ENCODE data around the gene ADAMTS12. TPM values are rescaled to one million over a fixed set of nuclear protein-coding genes. Genes with fewer than 3 reads are reported as not detected.

ADAMTS12 gene
- total RNA-seq, 4 donors from 2014 or later: 0.49 to 3.1 (median 2.5) TPM

DNA sequence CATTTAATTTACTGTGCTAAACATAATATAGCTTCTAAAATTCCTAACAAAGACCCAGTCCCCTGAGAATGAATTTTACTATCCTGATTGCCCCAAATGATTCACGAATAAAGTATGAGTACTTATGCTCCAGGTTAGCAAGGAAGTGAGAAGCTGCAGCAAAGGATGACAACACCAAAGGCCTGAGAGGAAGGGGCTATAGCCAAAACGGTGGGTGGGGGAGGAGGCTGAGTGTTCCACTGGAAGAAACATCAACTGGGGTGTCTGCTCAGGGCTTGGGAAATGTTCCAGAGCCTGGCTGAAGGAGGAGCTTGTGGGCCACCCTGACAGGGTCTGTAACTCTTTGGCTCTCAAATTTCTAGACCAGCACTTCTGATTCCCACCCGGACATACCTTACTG is 157.3 kb downstream of the ADAMTS12 start:
- Histone ChIP-seq H3K36me3 (no peaks in the 10 kb centered on the region), H3K27ac (no peak overlapping the region), H3K4me1 (no peaks in the 10 kb centered on the region), H3K27me3 (no peaks in the 10 kb centered on the region), H3K4me3 (no peak overlapping the region), H3K9me3 (no peaks in the 10 kb centered on the region)
- ATAC-seq (no peak), DNase-seq (no peak)
- intact Hi-C loops (cut with DNase I; ENCODE audit: low total_unique reads) (no loop called here), in situ Hi-C loops (cut with MboI; ENCODE audit: low sequenced_read_pairs in 4 of 4) (no loop called here)
- TF ChIP-seq, protein P1, sequence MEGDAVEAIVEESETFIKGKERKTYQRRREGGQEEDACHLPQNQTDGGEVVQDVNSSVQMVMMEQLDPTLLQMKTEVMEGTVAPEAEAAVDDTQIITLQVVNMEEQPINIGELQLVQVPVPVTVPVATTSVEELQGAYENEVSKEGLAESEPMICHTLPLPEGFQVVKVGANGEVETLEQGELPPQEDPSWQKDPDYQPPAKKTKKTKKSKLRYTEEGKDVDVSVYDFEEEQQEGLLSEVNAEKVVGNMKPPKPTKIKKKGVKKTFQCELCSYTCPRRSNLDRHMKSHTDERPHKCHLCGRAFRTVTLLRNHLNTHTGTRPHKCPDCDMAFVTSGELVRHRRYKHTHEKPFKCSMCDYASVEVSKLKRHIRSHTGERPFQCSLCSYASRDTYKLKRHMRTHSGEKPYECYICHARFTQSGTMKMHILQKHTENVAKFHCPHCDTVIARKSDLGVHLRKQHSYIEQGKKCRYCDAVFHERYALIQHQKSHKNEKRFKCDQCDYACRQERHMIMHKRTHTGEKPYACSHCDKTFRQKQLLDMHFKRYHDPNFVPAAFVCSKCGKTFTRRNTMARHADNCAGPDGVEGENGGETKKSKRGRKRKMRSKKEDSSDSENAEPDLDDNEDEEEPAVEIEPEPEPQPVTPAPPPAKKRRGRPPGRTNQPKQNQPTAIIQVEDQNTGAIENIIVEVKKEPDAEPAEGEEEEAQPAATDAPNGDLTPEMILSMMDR (IDR thresholded peaks at IDR 0.05 in 4 of 5, conservative IDR thresholded peaks at IDR 0.05 in 1 of 5): no peak
- no peak for TF ChIP-seq POLR2A (IDR thresholded peaks at IDR 0.05)

DNA sequence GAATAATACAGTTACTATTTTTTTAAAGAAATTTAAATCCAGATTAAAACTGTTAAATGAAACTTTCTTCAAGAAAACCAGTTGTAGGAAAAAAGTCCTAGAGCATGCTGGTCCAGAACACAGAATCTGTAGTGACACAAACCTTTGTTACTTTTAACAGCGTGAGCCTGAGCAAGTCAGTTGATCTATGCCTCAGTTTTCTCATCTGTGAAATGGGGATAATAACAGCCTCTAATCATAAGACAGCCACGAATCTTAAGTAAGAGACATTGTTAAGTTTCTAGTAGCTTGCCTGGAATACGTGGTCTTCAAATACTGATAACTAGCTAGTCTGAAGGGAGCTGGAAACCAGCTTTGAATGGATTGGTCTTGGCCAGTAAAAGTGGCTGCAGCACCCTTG is 158.6 kb downstream of the ADAMTS12 start:
- TF ChIP-seq, protein P1 (IDR thresholded peaks at IDR 0.05 in 4 of 5, conservative IDR thresholded peaks at IDR 0.05 in 1 of 5): no peak
- TF ChIP-seq POLR2A (IDR thresholded peaks at IDR 0.05): no peak
- ATAC-seq: no peak
- intact Hi-C loops (cut with DNase I; ENCODE audit: low total_unique reads): no loop called here
- in situ Hi-C loops (cut with MboI; ENCODE audit: low sequenced_read_pairs in 4 of 4): no loop called here
- no peaks in the 10 kb centered on the region for H3K4me1 ChIP-seq
- no peaks in the 10 kb centered on the region for H3K36me3 ChIP-seq
- DNase-seq: no peak
- no peak overlapping the region for H3K27ac ChIP-seq
- no peaks in the 10 kb centered on the region for H3K27me3 ChIP-seq
- H3K4me3 ChIP-seq: no peak overlapping the region
- H3K9me3 ChIP-seq: no peaks in the 10 kb centered on the region

GRCh38 chr5:33726422-33727165 is 165.2 kb downstream of the ADAMTS12 start:
- Histone ChIP-seq H3K27me3 (no peaks in the 10 kb centered on the region), H3K9me3 (no peaks in the 10 kb centered on the region), H3K4me1 (peaks cover 0 to 6% of the 10 kb centered on the region in 2 donors), H3K36me3 (no peaks in the 10 kb centered on the region), H3K4me3 (no peak overlapping the region), H3K27ac (no peak overlapping the region)
- ATAC-seq (peak in 1 of 2 donors; percentile 39), DNase-seq (no peak)
- intact Hi-C loops (cut with DNase I; ENCODE audit: low total_unique reads): no loop called here
- no peak for TF ChIP-seq POLR2A (IDR thresholded peaks at IDR 0.05)
- TF ChIP-seq, protein P1 (IDR thresholded peaks at IDR 0.05 in 4 of 5, conservative IDR thresholded peaks at IDR 0.05 in 1 of 5): no peak
- in situ Hi-C loops (cut with MboI; ENCODE audit: low sequenced_read_pairs in 4 of 4): no loop called here

DNA sequence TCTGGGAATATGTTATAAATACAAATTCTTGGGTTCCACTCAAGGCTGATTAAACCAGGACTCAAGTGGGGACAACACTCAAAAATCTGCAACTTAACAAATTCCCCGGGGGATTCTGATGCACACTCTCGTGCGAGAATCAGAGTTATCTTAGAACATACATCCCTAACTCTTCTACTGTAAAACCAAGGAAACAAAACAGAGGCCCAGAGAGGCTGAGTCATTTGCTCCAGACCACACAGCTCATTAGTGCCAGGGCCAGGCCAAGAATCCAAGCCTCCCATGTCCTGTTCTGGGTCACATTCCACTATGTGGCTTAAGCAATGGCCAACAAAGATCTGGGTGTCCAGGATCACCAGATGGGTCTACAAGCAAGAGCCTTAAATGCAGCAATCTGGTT is 166.0 kb downstream of the ADAMTS12 start:
- TF ChIP-seq POLR2A (IDR thresholded peaks at IDR 0.05): no peak
- TF ChIP-seq, protein P1 (IDR thresholded peaks at IDR 0.05 in 4 of 5, conservative IDR thresholded peaks at IDR 0.05 in 1 of 5): no peak
- H3K4me3 ChIP-seq: no peak overlapping the region
- ATAC-seq (no peak), DNase-seq (no peak)
- H3K27me3 ChIP-seq: no peaks in the 10 kb centered on the region
- peaks cover 0 to 6% of the 10 kb centered on the region in 2 donors for H3K4me1 ChIP-seq
- no peak overlapping the region for H3K27ac ChIP-seq
- intact Hi-C loops (cut with DNase I; ENCODE audit: low total_unique reads) (no loop called here), in situ Hi-C loops (cut with MboI; ENCODE audit: low sequenced_read_pairs in 4 of 4) (no loop called here)
- H3K9me3 ChIP-seq: no peaks in the 10 kb centered on the region
- no peaks in the 10 kb centered on the region for H3K36me3 ChIP-seq
